B cell (primary cell): ENCODE measurements around the gene BABAM2. TPM values are rescaled to one million over a fixed set of nuclear protein-coding genes. Genes with fewer than 3 reads are reported as not detected.

ENCODE experiments used
- ATAC-seq: fragments of 200-7000 bp; cut with Tn5 transposase; one replicate; pipeline ENCODE4 v1.10.0; 2021; ENCODE audit warnings: low read depth, mild to moderate bottlenecking, moderate number of reproducible peaks, moderate library complexity
- CTCF ChIA-PET: fragments of 350-600 bp; sonication (Branson Sonifier 250); formaldehyde crosslinking; loops from one replicate; lab custom pipeline; 2021; ENCODE audit warnings: antibody characterized with exemption, inconsistent platforms; lab: Charles Lee
- POLR2A ChIA-PET: fragments of 350-600 bp; sonication (Branson Sonifier 250); formaldehyde crosslinking; loops from one replicate; lab custom pipeline; 2021; ENCODE audit warnings: antibody characterized with exemption; lab: Charles Lee
- DNase-seq: peaks from one replicate; pipeline ENCODE4 v3.0.0; 2013
- H2AFZ ChIP-seq: 2 replicates; pipeline ENCODE4 v1.6.1; 2012; ENCODE audit warnings: mild to moderate bottlenecking, low read depth, low read length; ENCODE audit not compliant: insufficient read depth, poor library complexity, severe bottlenecking
- H3K27ac ChIP-seq, 2 donors: 1 replicate in 1 of 2; 2 replicates in 1 of 2; pipeline ENCODE4 v1.5.1; 2012 to 2013; ENCODE audit warnings: low read length in 2 of 2, mild to moderate bottlenecking in 2 of 2, moderate library complexity in 1 of 2
- H3K27me3 ChIP-seq, 4 experiments: fragments of 200-600 bp in 1 of 4; sonication (generic) in 1 of 4; replicated peaks in 1 of 4; 1 replicate in 2 of 4; 2 replicates in 2 of 4; pipeline versions ENCODE4 v1.6.1 to v1.7.0; 2013 to 2016; ENCODE audit warnings: low read length in 3 of 4, mild to moderate bottlenecking in 2 of 4, mixed read lengths in 1 of 4, moderate library complexity in 1 of 4; ENCODE audit not compliant: insufficient read depth in 4 of 4, control insufficient read depth in 3 of 4; ENCODE audit errors: control extremely low read depth in 1 of 4
- H3K36me3 ChIP-seq, 2 experiments: replicated peaks in 1 of 2; 1 replicate in 1 of 2; 2 replicates in 1 of 2; pipeline versions ENCODE4 v1.6.1 to v1.7.1; 2013; ENCODE audit warnings: low read length in 1 of 2; ENCODE audit not compliant: insufficient read depth in 2 of 2, control insufficient read depth in 1 of 2; ENCODE audit errors: control extremely low read depth in 1 of 2, extremely low read depth in 1 of 2
- H3K4me1 ChIP-seq, 2 donors: fragments of 200-600 bp in 1 of 2; sonication (generic) in 1 of 2; 1 replicate in 1 of 2; 2 replicates in 1 of 2; pipeline versions ENCODE4 v1.5.1 to v1.6.1; 2013 to 2017; ENCODE audit warnings: low read length in 2 of 2; ENCODE audit not compliant: control insufficient read depth in 2 of 2, insufficient read depth in 2 of 2
- H3K4me2 ChIP-seq: replicated peaks from 2 replicates; pipeline ENCODE3; 2012; ENCODE audit warnings: mild to moderate bottlenecking, low read depth, low read length; ENCODE audit not compliant: poor library complexity, severe bottlenecking
- H3K4me3 ChIP-seq, 5 experiments: fragments of 200-600 bp in 1 of 5; sonication (generic) in 1 of 5; 1 replicate in 3 of 5; 2 replicates in 2 of 5; pipeline versions ENCODE4 v1.5.1 to v1.7.0; 2011 to 2016; ENCODE audit warnings: low read length in 4 of 5, mild to moderate bottlenecking in 4 of 5, low read depth in 2 of 5, control low read depth in 1 of 5, moderate library complexity in 1 of 5; ENCODE audit not compliant: insufficient read depth in 1 of 5; ENCODE audit errors: control extremely low read depth in 1 of 5, extremely low read depth in 1 of 5
- H3K79me2 ChIP-seq: fragments of 200-600 bp; sonication (generic); one replicate; pipeline ENCODE4 v1.6.0; 2016; ENCODE audit warnings: low read length; ENCODE audit not compliant: control insufficient read depth, insufficient read depth
- H3K9ac ChIP-seq: fragments of 200-600 bp; sonication (generic); 2 replicates; pipeline ENCODE4 v1.6.1; 2017; ENCODE audit warnings: mild to moderate bottlenecking, low read length, moderate library complexity
- H3K9me3 ChIP-seq, 3 donors: one replicate each; pipeline versions ENCODE4 v1.6.1 to v1.7.1; 2013; ENCODE audit warnings: low read length in 2 of 3; ENCODE audit not compliant: control insufficient read depth in 2 of 3, insufficient read depth in 1 of 3; ENCODE audit errors: control extremely low read depth in 1 of 3
- H4K20me1 ChIP-seq: 2 replicates; pipeline ENCODE4 v1.6.0; 2012; ENCODE audit warnings: mild to moderate bottlenecking, low read length; ENCODE audit not compliant: insufficient read depth, control insufficient read depth, poor library complexity, severe bottlenecking
- H3K27ac Mint-ChIP-seq: one replicate; pipeline ENCODE4 v1.8.0; 2021; ENCODE audit warnings: mixed read lengths
- H3K27me3 Mint-ChIP-seq: one replicate; pipeline ENCODE4 v1.8.0; 2021; ENCODE audit warnings: mixed read lengths
- H3K4me1 Mint-ChIP-seq: one replicate; pipeline ENCODE4 v1.8.0; 2021; ENCODE audit warnings: mixed read lengths
- H3K4me3 Mint-ChIP-seq: one replicate; pipeline ENCODE4 v1.8.0; 2021; ENCODE audit warnings: mixed read lengths
- H3K9me3 Mint-ChIP-seq: one replicate; pipeline ENCODE4 v1.8.0; 2022; ENCODE audit warnings: mixed read lengths; ENCODE audit not compliant: insufficient read depth
- EZH2 ChIP-seq: IDR thresholded peaks from 2 replicates; pipeline ENCODE4 v1.6.1; 2012; ENCODE audit warnings: borderline replicate concordance, low read depth, mild to moderate bottlenecking, moderate library complexity, low read length; ENCODE audit not compliant: insufficient read depth, poor library complexity, severe bottlenecking
- WGBS: methylation state at CpG from one replicate; pipeline ENCODE4 v1.1.5; 2013; ENCODE audit warnings: missing lambda C conversion rate; ENCODE audit not compliant: insufficient coverage; 5-methylcytosine and 5-hydroxymethylcytosine counted together
- intact Hi-C: fragments of 100-400 bp; cut with micrococcal nuclease; formaldehyde crosslinking; loops from one replicate; pipeline ENCODE4 v1.10.0; 2022
- polyA plus RNA-seq: library from polyadenylated mRNA; depleted of rRNA; stranded (reverse); fragments of >200 nt; gene quantifications from 2 replicates; pipeline ENCODE4 v1.2.3, GENCODE V29; 2012
- total RNA-seq, 2 donors: library from RNA; stranded (reverse); fragments of 120-200 nt in 1 of 2; gene quantifications; 1 replicate in 1 of 2; 2 replicates in 1 of 2; pipeline versions ENCODE4 v1.2.3 to v1.2.4, GENCODE V29; 2013 to 2022
- TF ChIP-seq, protein P1 (sequence below): fragments of 200-600 bp; IDR thresholded peaks from one replicate; pipeline ENCODE4 v1.8.0; 2022; ENCODE audit warnings: antibody characterized with exemption, mild to moderate bottlenecking

Gene BABAM2
- total and polyA plus RNA-seq, 2 donors (not counting 1 experiment from before 2014, with no cell fraction given), result 22.3 to 69.6 TPM

DNA sequence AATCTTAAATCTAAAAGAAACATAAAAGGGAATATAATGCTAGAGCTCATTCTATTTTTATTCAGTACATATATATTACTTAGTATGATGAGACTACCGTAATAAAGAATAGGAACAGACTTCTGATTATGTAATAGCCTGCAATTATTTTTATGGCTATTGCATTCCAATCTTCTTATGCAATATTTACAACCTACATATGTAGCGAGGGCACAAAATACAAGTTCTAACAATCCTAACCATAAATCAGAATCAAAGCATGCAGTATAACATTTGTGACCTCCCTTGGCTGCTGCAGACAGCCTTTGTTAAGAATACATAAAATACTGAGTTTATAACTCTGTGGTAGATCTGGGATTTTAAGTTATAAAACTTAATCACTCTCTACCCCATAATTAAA, 177.6 kb downstream of the BABAM2 start:
- no peaks in the 10 kb centered on the region for H3K27me3 ChIP-seq

DNA sequence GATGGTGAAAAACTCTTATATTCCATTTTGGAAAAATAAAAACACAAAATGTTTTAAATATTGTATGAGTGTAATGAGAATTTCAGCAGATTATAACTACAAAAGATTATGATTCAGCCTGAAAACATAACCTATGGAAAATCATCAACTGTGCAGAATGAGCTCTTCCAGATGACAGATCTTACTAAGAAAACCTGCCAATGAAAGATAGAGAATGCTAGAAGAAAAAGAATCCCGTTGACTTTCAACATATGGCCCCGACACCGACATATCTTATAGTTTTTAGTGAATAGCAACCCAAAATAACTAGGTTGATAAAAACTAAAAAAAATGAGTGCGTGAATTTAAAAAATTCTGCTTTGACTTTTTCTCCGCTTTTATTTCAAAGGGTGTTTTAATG, 178.0 kb downstream of the BABAM2 start:
- Histone ChIP-seq H3K27ac (no peak overlapping the region), H3K36me3 (peaks cover 0 to 3% of the 10 kb centered on the region in 2 experiments), H3K27me3 (no peaks in the 10 kb centered on the region), H3K9me3 (no peaks in the 10 kb centered on the region), H4K20me1 (no peaks in the 10 kb centered on the region), H3K4me1 (no peaks in the 10 kb centered on the region), H3K4me3 (no peak overlapping the region), H3K4me2 (no peak overlapping the region), H2AFZ (no peak overlapping the region), H3K79me2 (no peaks in the 10 kb centered on the region), H3K9ac (no peak overlapping the region)
- Mint-ChIP-seq H3K9me3 (no peaks in the 10 kb centered on the region), H3K27ac (no peak overlapping the region), H3K27me3 (no peaks in the 10 kb centered on the region), H3K4me1 (no peaks in the 10 kb centered on the region), H3K4me3 (no peak overlapping the region)
- intact Hi-C loops, result no loop called here
- TF ChIP-seq, protein P1, sequence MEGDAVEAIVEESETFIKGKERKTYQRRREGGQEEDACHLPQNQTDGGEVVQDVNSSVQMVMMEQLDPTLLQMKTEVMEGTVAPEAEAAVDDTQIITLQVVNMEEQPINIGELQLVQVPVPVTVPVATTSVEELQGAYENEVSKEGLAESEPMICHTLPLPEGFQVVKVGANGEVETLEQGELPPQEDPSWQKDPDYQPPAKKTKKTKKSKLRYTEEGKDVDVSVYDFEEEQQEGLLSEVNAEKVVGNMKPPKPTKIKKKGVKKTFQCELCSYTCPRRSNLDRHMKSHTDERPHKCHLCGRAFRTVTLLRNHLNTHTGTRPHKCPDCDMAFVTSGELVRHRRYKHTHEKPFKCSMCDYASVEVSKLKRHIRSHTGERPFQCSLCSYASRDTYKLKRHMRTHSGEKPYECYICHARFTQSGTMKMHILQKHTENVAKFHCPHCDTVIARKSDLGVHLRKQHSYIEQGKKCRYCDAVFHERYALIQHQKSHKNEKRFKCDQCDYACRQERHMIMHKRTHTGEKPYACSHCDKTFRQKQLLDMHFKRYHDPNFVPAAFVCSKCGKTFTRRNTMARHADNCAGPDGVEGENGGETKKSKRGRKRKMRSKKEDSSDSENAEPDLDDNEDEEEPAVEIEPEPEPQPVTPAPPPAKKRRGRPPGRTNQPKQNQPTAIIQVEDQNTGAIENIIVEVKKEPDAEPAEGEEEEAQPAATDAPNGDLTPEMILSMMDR, result no peak
- TF ChIP-seq EZH2, result no peak
- POLR2A ChIA-PET, result no interaction called here
- 100% methylated on average over 2 of the region's 5 CpGs for WGBS
- ATAC-seq (no peak), DNase-seq (no peak)
- CTCF ChIA-PET, result no interaction called here

More for the DNA sequence above, 177.6 kb downstream of the BABAM2 start:
- Histone ChIP-seq H3K27ac (no peak overlapping the region), H3K4me3 (no peak overlapping the region), H3K36me3 (peaks cover 0 to 3% of the 10 kb centered on the region in 2 experiments), H2AFZ (no peak overlapping the region), H3K79me2 (no peaks in the 10 kb centered on the region), H4K20me1 (no peaks in the 10 kb centered on the region), H3K4me2 (no peak overlapping the region), H3K9ac (no peak overlapping the region), H3K9me3 (no peaks in the 10 kb centered on the region), H3K4me1 (no peaks in the 10 kb centered on the region)
- ChIA-PET POLR2A (no interaction called here), CTCF (no interaction called here)
- H3K27me3 Mint-ChIP-seq, result no peaks in the 10 kb centered on the region
- WGBS, result no CpG with 5 or more reads among the region's 2 CpGs
- DNase-seq (no peak), ATAC-seq (no peak)
- H3K4me1 Mint-ChIP-seq, result no peaks in the 10 kb centered on the region
- H3K9me3 Mint-ChIP-seq, result no peaks in the 10 kb centered on the region
- H3K27ac Mint-ChIP-seq, result no peak overlapping the region
- H3K4me3 Mint-ChIP-seq, result no peak overlapping the region
- TF ChIP-seq EZH2, result no peak
- TF ChIP-seq, protein P1, result no peak
- intact Hi-C loops, result no loop called here
